Astrocyte (in vitro differentiated cells and primary cell): ENCODE results near the gene SLC9A6. TPM values are rescaled to one million over a fixed set of nuclear protein-coding genes. Genes with fewer than 3 reads are reported as not detected.

Experiments used
- DNase-seq: peaks from one replicate; pipeline ENCODE4 v3.0.0-alpha.2; 2010; ENCODE audit warnings: low read depth
- FAIRE-seq: peaks from 2 replicates; lab custom pipeline; 2011; peaks lifted over from hg19 to GRCh38; lab: Jason Lieb, UNC
- H2AFZ ChIP-seq: 2 replicates; pipeline ENCODE4 v1.6.0; 2012; ENCODE audit warnings: low read depth, low read length, inconsistent platforms
- H3K27ac ChIP-seq: 2 replicates; pipeline ENCODE4 v1.5.1; 2011; ENCODE audit warnings: low read depth, low read length, inconsistent platforms
- H3K27me3 ChIP-seq: 2 replicates; pipeline ENCODE4 v1.6.0; 2011; ENCODE audit warnings: low read length, inconsistent platforms; ENCODE audit not compliant: insufficient read depth
- H3K36me3 ChIP-seq: 2 replicates; pipeline ENCODE4 v1.5.1; 2011; ENCODE audit warnings: low read length, inconsistent platforms; ENCODE audit not compliant: insufficient read depth
- H3K4me1 ChIP-seq: 2 replicates; pipeline ENCODE4 v1.5.1; 2011; ENCODE audit warnings: low read length, inconsistent platforms; ENCODE audit not compliant: insufficient read depth
- H3K4me2 ChIP-seq: 2 replicates; pipeline ENCODE4 v1.6.0; 2012; ENCODE audit warnings: low read length, inconsistent platforms
- H3K4me3 ChIP-seq: 2 replicates; pipeline ENCODE4 v1.5.1; 2011; ENCODE audit warnings: low read depth, mild to moderate bottlenecking, low read length, inconsistent platforms; ENCODE audit not compliant: insufficient read depth
- H3K79me2 ChIP-seq: 2 replicates; pipeline ENCODE4 v1.6.0; 2012; ENCODE audit warnings: mild to moderate bottlenecking, low read length, inconsistent platforms; ENCODE audit not compliant: insufficient read depth
- H3K9ac ChIP-seq: 2 replicates; pipeline ENCODE4 v1.6.0; 2012; ENCODE audit warnings: mild to moderate bottlenecking, low read length, inconsistent platforms
- H3K9me3 ChIP-seq: 2 replicates; pipeline ENCODE4 v1.5.1; 2012; ENCODE audit warnings: low read depth, mild to moderate bottlenecking, low read length, inconsistent platforms; ENCODE audit not compliant: insufficient read depth
- H4K20me1 ChIP-seq: 2 replicates; pipeline ENCODE4 v1.6.0; 2012; ENCODE audit warnings: low read length, inconsistent platforms; ENCODE audit not compliant: insufficient read depth
- H3K27ac Mint-ChIP-seq: one replicate; pipeline ENCODE4 v1.8.0; 2021; ENCODE audit warnings: mild to moderate bottlenecking, mixed read lengths; ENCODE audit not compliant: unreplicated experiment
- H3K27me3 Mint-ChIP-seq: one replicate; pipeline ENCODE4 v1.8.0; 2021; ENCODE audit warnings: low read depth, mixed read lengths; ENCODE audit not compliant: unreplicated experiment
- H3K36me3 Mint-ChIP-seq: one replicate; pipeline ENCODE4 v1.8.0; 2021; ENCODE audit warnings: low read depth, mixed read lengths; ENCODE audit not compliant: unreplicated experiment
- H3K4me1 Mint-ChIP-seq: one replicate; pipeline ENCODE4 v1.8.0; 2021; ENCODE audit warnings: low read depth, mixed read lengths; ENCODE audit not compliant: unreplicated experiment
- H3K4me3 Mint-ChIP-seq: one replicate; pipeline ENCODE4 v1.8.0; 2021; ENCODE audit warnings: mild to moderate bottlenecking, moderate library complexity, mixed read lengths; ENCODE audit not compliant: unreplicated experiment
- H3K9me3 Mint-ChIP-seq: one replicate; pipeline ENCODE4 v1.8.0; 2021; ENCODE audit warnings: mild to moderate bottlenecking, mixed read lengths; ENCODE audit not compliant: unreplicated experiment
- CTCF ChIP-seq: IDR thresholded peaks from 2 replicates; pipeline ENCODE4 v1.5.1; 2011; ENCODE audit warnings: low read depth, mild to moderate bottlenecking, inconsistent platforms, low read length, moderate library complexity; ENCODE audit not compliant: insufficient read depth
- EZH2 ChIP-seq: IDR thresholded peaks from 2 replicates; pipeline ENCODE4 v1.6.1; 2012; ENCODE audit warnings: mild to moderate bottlenecking, low read length, inconsistent platforms; ENCODE audit not compliant: insufficient read depth
- total RNA-seq: library from RNA; stranded (reverse); gene quantifications from 2 replicates; pipeline ENCODE4 v1.2.1, GENCODE V29; 2021

The SLC9A6 gene
- total RNA-seq, 1 donor from 2014 or later, result 12.8 TPM

GRCh38 chrX:136046295-136047015 is 61.2 kb downstream of the SLC9A6 start:
- H3K9me3 Mint-ChIP-seq, result peaks cover 2% of the 10 kb centered on the region
- Histone ChIP-seq H3K27me3 (no peaks in the 10 kb centered on the region), H3K79me2 (no peaks in the 10 kb centered on the region), H3K4me2 (peak overlapping the region; percentile 39), H3K36me3 (no peaks in the 10 kb centered on the region), H4K20me1 (no peaks in the 10 kb centered on the region), H3K4me3 (no peak overlapping the region), H3K27ac (no peak overlapping the region), H3K9ac (no peak overlapping the region), H3K9me3 (no peaks in the 10 kb centered on the region), H3K4me1 (peaks cover 10% of the 10 kb centered on the region), H2AFZ (no peak overlapping the region)
- no peak for FAIRE-seq
- peaks cover 10% of the 10 kb centered on the region for H3K4me1 Mint-ChIP-seq
- H3K4me3 Mint-ChIP-seq, result no peak overlapping the region
- TF ChIP-seq CTCF (no peak), EZH2 (no peak)
- no peak overlapping the region for H3K27ac Mint-ChIP-seq
- peaks cover 2% of the 10 kb centered on the region for H3K36me3 Mint-ChIP-seq
- peak; percentile 62 for DNase-seq
- no peaks in the 10 kb centered on the region for H3K27me3 Mint-ChIP-seq

- H3K4me1 ChIP-seq, result peaks cover 10% of the 10 kb centered on the region
- peaks cover 2% of the 10 kb centered on the region for H3K36me3 Mint-ChIP-seq
- no peaks in the 10 kb centered on the region for H4K20me1 ChIP-seq
- H3K27ac Mint-ChIP-seq, result no peak overlapping the region
- no peaks in the 10 kb centered on the region for H3K27me3 ChIP-seq
- H3K9ac ChIP-seq, result no peak overlapping the region
- peaks cover 2% of the 10 kb centered on the region for H3K9me3 Mint-ChIP-seq
- no peaks in the 10 kb centered on the region for H3K36me3 ChIP-seq
- peak overlapping the region; percentile 39 for H3K4me2 ChIP-seq
- no peak overlapping the region for H3K4me3 Mint-ChIP-seq
- TF ChIP-seq EZH2, result no peak
- no peak for TF ChIP-seq CTCF
- no peaks in the 10 kb centered on the region for H3K9me3 ChIP-seq
- H3K4me1 Mint-ChIP-seq, result peaks cover 10% of the 10 kb centered on the region
- H3K4me3 ChIP-seq, result no peak overlapping the region
- DNase-seq (peak; percentile 34), FAIRE-seq (peak; percentile 100)
- H2AFZ ChIP-seq, result no peak overlapping the region
- no peaks in the 10 kb centered on the region for H3K27me3 Mint-ChIP-seq
- H3K27ac ChIP-seq, result no peak overlapping the region
- H3K79me2 ChIP-seq, result no peaks in the 10 kb centered on the region
These were observed 61.9 kb downstream of the SLC9A6 start for GRCh38 chrX:136047016-136047642.

- Mint-ChIP-seq H3K4me1 (peaks cover 10% of the 10 kb centered on the region), H3K27ac (no peak overlapping the region), H3K36me3 (peaks cover 2% of the 10 kb centered on the region), H3K9me3 (peaks cover 2% of the 10 kb centered on the region), H3K4me3 (no peak overlapping the region), H3K27me3 (no peaks in the 10 kb centered on the region)
- FAIRE-seq, result no peak
- Histone ChIP-seq H3K4me3 (no peak overlapping the region), H3K27me3 (no peaks in the 10 kb centered on the region), H3K4me2 (peak overlapping the region; percentile 39), H3K27ac (no peak overlapping the region), H3K9ac (no peak overlapping the region), H3K79me2 (no peaks in the 10 kb centered on the region), H3K9me3 (no peaks in the 10 kb centered on the region), H2AFZ (no peak overlapping the region), H4K20me1 (no peaks in the 10 kb centered on the region), H3K4me1 (peaks cover 10% of the 10 kb centered on the region), H3K36me3 (no peaks in the 10 kb centered on the region)
- peak; percentile 36 for DNase-seq
- TF ChIP-seq CTCF, result no peak
- TF ChIP-seq EZH2, result no peak
These were observed 62.7 kb downstream of the SLC9A6 start for GRCh38 chrX:136047969-136048368.
